Endothelial cell of umbilical vein (primary cell): ENCODE data around the gene KCNJ13. TPM values are rescaled to one million over a fixed set of nuclear protein-coding genes. Genes with fewer than 3 reads are reported as not detected.
"Not testable (repeated sequence)": the region's sequence is repeated elsewhere in the genome, so short reads cannot be mapped to it uniquely, and the experiment has no call there.

Experiments
- BruUV-seq: library from RNA; stranded (reverse); fragments of 400-500 nt; replicated peaks from 2 replicates; lab custom pipeline; 2021; lab: Mats Ljungman, UMichigan
- CTCF ChIA-PET: fragments of 300-600, 350-600 bp; sonication (Branson Sonifier 250); formaldehyde crosslinking; loops from one replicate; lab custom pipeline; 2021; ENCODE audit warnings: antibody characterized with exemption, inconsistent platforms; lab: Charles Lee
- POLR2A ChIA-PET: fragments of 300-600, 350-600 bp; sonication (Branson Sonifier 250); formaldehyde crosslinking; loops from one replicate; lab custom pipeline; 2021; ENCODE audit warnings: antibody characterized with exemption, inconsistent platforms; lab: Charles Lee
- DNase-seq: peaks from one replicate; pipeline ENCODE4 v3.0.0-alpha.2; 2011; ENCODE audit warnings: low read depth, low spot score
- FAIRE-seq: peaks from 2 replicates; lab custom pipeline; 2011; peaks lifted over from hg19 to GRCh38; lab: Jason Lieb, UNC
- H2AFZ ChIP-seq: 2 replicates; pipeline ENCODE4 v1.6.0; 2012; ENCODE audit warnings: low read depth, low read length, control low read depth, inconsistent platforms
- H3K27ac ChIP-seq: 2 replicates; pipeline ENCODE4 v1.5.1; 2011; ENCODE audit warnings: low read depth, mild to moderate bottlenecking, control low read depth, low read length, moderate library complexity; ENCODE audit not compliant: insufficient read depth
- H3K27me3 ChIP-seq, 2 experiments: 2 replicates each; pipeline versions ENCODE4 v1.6.0 to v1.6.1; 2011; ENCODE audit warnings: low read length in 2 of 2, mixed read lengths in 1 of 2; ENCODE audit not compliant: control insufficient read depth in 2 of 2, insufficient read depth in 2 of 2
- H3K36me3 ChIP-seq, 2 experiments: 2 replicates in 1 of 2; 3 replicates in 1 of 2; pipeline ENCODE4 v1.5.1; 2011; ENCODE audit warnings: low read length in 2 of 2, mild to moderate bottlenecking in 1 of 2, moderate library complexity in 1 of 2; ENCODE audit not compliant: control insufficient read depth in 2 of 2, insufficient read depth in 2 of 2; ENCODE audit errors: extremely low read depth in 1 of 2
- H3K4me1 ChIP-seq: 3 replicates; pipeline ENCODE4 v1.5.1; 2011; ENCODE audit warnings: mild to moderate bottlenecking, low read length; ENCODE audit not compliant: control insufficient read depth, insufficient read depth; ENCODE audit errors: extremely low read depth
- H3K4me2 ChIP-seq: 2 replicates; pipeline ENCODE4 v1.6.1; 2011; ENCODE audit warnings: low read length, control low read depth, mixed read lengths; ENCODE audit not compliant: insufficient read depth
- H3K4me3 ChIP-seq, 3 experiments: fragments of 200-600 bp in 1 of 3; sonication (generic), shearing (Covaris generic) in 1 of 3; replicated peaks in 1 of 3; 2 replicates each; pipeline ENCODE4 v1.5.1; 2011 to 2016; ENCODE audit warnings: control low read depth in 3 of 3, low read length in 3 of 3, mild to moderate bottlenecking in 2 of 3, inconsistent platforms in 1 of 3, low read depth in 1 of 3, moderate library complexity in 1 of 3; ENCODE audit not compliant: insufficient read depth in 1 of 3
- H3K79me2 ChIP-seq: 2 replicates; pipeline ENCODE4 v1.6.0; 2012; ENCODE audit warnings: low read length, inconsistent platforms; ENCODE audit not compliant: control insufficient read depth, insufficient read depth
- H3K9ac ChIP-seq: replicated peaks from 2 replicates; pipeline ENCODE3; 2011; ENCODE audit warnings: low read length, control low read depth; ENCODE audit not compliant: insufficient read depth; ENCODE audit errors: extremely low read depth
- H3K9me1 ChIP-seq: replicated peaks from 3 replicates; pipeline ENCODE4 v1.6.0; 2011; ENCODE audit warnings: mild to moderate bottlenecking, low read length; ENCODE audit not compliant: control insufficient read depth, insufficient read depth; ENCODE audit errors: extremely low read depth
- H3K9me3 ChIP-seq: replicated peaks from 2 replicates; pipeline ENCODE4 v1.5.1; 2012; ENCODE audit warnings: low read length, inconsistent platforms; ENCODE audit not compliant: control insufficient read depth, insufficient read depth
- H4K20me1 ChIP-seq: replicated peaks from 2 replicates; pipeline ENCODE3; 2011; ENCODE audit warnings: mild to moderate bottlenecking, low read length; ENCODE audit not compliant: control insufficient read depth, insufficient read depth; ENCODE audit errors: extremely low read depth
- EZH2 ChIP-seq: IDR thresholded peaks from 2 replicates; pipeline ENCODE4 v1.6.1; 2012; ENCODE audit warnings: borderline replicate concordance, low read depth, mild to moderate bottlenecking, moderate library complexity, low read length, inconsistent platforms; ENCODE audit not compliant: severe bottlenecking
- FOS ChIP-seq: IDR thresholded peaks from 2 replicates; pipeline ENCODE4 v1.6.1; 2011; ENCODE audit warnings: mild to moderate bottlenecking, low read length, moderate library complexity, borderline replicate concordance; ENCODE audit not compliant: insufficient read depth
- JUN ChIP-seq: IDR thresholded peaks from 2 replicates; pipeline ENCODE4 v1.6.1; 2011; ENCODE audit warnings: borderline replicate concordance, low read depth; ENCODE audit not compliant: insufficient read length, insufficient read depth
- MAX ChIP-seq: IDR thresholded peaks from 2 replicates; pipeline ENCODE4 v1.6.1; 2011; ENCODE audit not compliant: insufficient read depth, insufficient read length
- MYC ChIP-seq: IDR thresholded peaks from one replicate; pipeline ENCODE4 v1.6.1; 2011; ENCODE audit warnings: mild to moderate bottlenecking, low read depth, low read length
- POLR2A ChIP-seq: IDR thresholded peaks from 2 replicates; pipeline ENCODE4 v1.6.1; 2012; ENCODE audit warnings: low read depth, mild to moderate bottlenecking, control low read depth, low read length
- dilution Hi-C: fragments of 300-500 bp; cut with MboI; formaldehyde crosslinking; loops from one replicate; pipeline ENCODE4 v1.15.0; 2019; ENCODE audit warnings: low sequenced_read_pairs; ENCODE audit not compliant: extremely low pct_ligation_motif_present
- intact Hi-C: fragments of 100-400 bp; cut with micrococcal nuclease; formaldehyde crosslinking; loops from one replicate; pipeline ENCODE4 v1.10.0; 2022
- polyA plus RNA-seq, 4 experiments: library from polyadenylated mRNA; depleted of rRNA in 3 of 4; stranded (reverse) in 3 of 4; unstranded in 1 of 4; fragments of >200 nt; gene quantifications; 2 replicates each; pipeline versions ENCODE4 v1.2.1 to v1.2.3, GENCODE V29; 2011 to 2012; ENCODE audit warnings: missing spikeins in 1 of 4
- small RNA-seq: library from RNA; depleted of rRNA; stranded (forward); fragments of <200 nt; gene quantifications from one replicate; pipeline ENCODE3, GENCODE V24; 2012; ENCODE audit warnings: low replicate concordance, low read depth; ENCODE audit not compliant: insufficient read depth, insufficient read length
- total RNA-seq: library from RNA; stranded (reverse); gene quantifications from 2 replicates; pipeline ENCODE4 v1.2.3, GENCODE V29; 2021

Gene KCNJ13
- total and polyA plus RNA-seq, 2 donors (not counting 3 experiments of a cell fraction or from before 2014, with no cell fraction given), result not detected

- POLR2A ChIA-PET, result no interaction called here
- FAIRE-seq, result no peak
Measured at GRCh38 chr2:232721261-232721660, 55.1 kb downstream of the KCNJ13 start.

GRCh38 chr2:232720056-232720455, 56.3 kb downstream of the KCNJ13 start:
- FAIRE-seq, H2AFZ ChIP-seq, CTCF ChIA-PET, H3K27ac ChIP-seq, H3K9me3 ChIP-seq, H3K9me1 ChIP-seq, H3K27me3 ChIP-seq, BruUV-seq, intact Hi-C loops, H3K4me2 ChIP-seq, H3K36me3 ChIP-seq, DNase-seq, H3K4me1 ChIP-seq, H4K20me1 ChIP-seq, H3K9ac ChIP-seq, dilution Hi-C loops, H3K4me3 ChIP-seq, POLR2A ChIA-PET: not testable (repeated sequence)
- H3K79me2 ChIP-seq, result peaks cover 77% of the 10 kb centered on the region

More at GRCh38 chr2:232721261-232721660, 55.1 kb downstream of the KCNJ13 start:
- Histone ChIP-seq H3K4me1 (no peaks in the 10 kb centered on the region), H2AFZ (no peak overlapping the region), H3K9me1 (no peaks in the 10 kb centered on the region), H3K9me3 (no peaks in the 10 kb centered on the region), H3K27me3 (no peaks in the 10 kb centered on the region), H3K4me2 (no peak overlapping the region), H3K79me2 (peaks cover 74% of the 10 kb centered on the region), H3K36me3 (peaks cover 0 to 6% of the 10 kb centered on the region in 2 experiments), H3K4me3 (no peak overlapping the region), H3K27ac (no peak overlapping the region), H3K9ac (no peak overlapping the region), H4K20me1 (no peaks in the 10 kb centered on the region)
- intact Hi-C loops (no loop called here), dilution Hi-C loops (no loop called here)
- DNase-seq, result no peak
- TF ChIP-seq JUN (no peak), MAX (no peak), EZH2 (no peak), FOS (no peak), POLR2A (no peak), MYC (no peak)
- CTCF ChIA-PET, result no interaction called here
- no TSS peak for BruUV-seq

Small RNAs within 50 kb of the gene (small RNA-seq; reads per million reads assigned to genes)
- 0.66 reads per million for gene RNU6-107P

Other genes with a start within 250 kb of the KCNJ13 start
- not detected in 2 replicates for gene CHRNG, start 236.9 kb downstream of the KCNJ13 start, total RNA-seq
- not detected in 2 replicates for gene CHRNG, start 236.9 kb downstream of the KCNJ13 start, polyA plus RNA-seq
- gene TIGD1, start 226.0 kb downstream of the KCNJ13 start, total RNA-seq, result 2.9 and 3.3 TPM in 2 replicates
- gene TIGD1, start 226.0 kb downstream of the KCNJ13 start, polyA plus RNA-seq, result 1.2 and 1.6 TPM in 2 replicates
- 96.5 and 96.9 TPM in 2 replicates for gene EIF4E2, start 225.9 kb downstream of the KCNJ13 start, total RNA-seq
- gene EIF4E2, start 225.9 kb downstream of the KCNJ13 start, polyA plus RNA-seq, result 31.7 and 50.0 TPM in 2 replicates
- not detected in 2 replicates for gene EFHD1, start 143.0 kb downstream of the KCNJ13 start, total RNA-seq
- 0.13 and 0.18 TPM in 2 replicates for gene EFHD1, start 143.0 kb downstream of the KCNJ13 start, polyA plus RNA-seq
- 54.2 and 56.4 TPM in 2 replicates for gene GIGYF2, start 79.2 kb downstream of the KCNJ13 start, total RNA-seq
- 22.5 and 22.9 TPM in 2 replicates for gene GIGYF2, start 79.2 kb downstream of the KCNJ13 start, polyA plus RNA-seq
- gene SNORC, start 93.7 kb upstream of the KCNJ13 start, total RNA-seq, result 2.6 and 4.0 TPM in 2 replicates
- gene SNORC, start 93.7 kb upstream of the KCNJ13 start, polyA plus RNA-seq, result 1.4 and 2.5 TPM in 2 replicates
- gene NGEF, start 236.7 kb upstream of the KCNJ13 start, total RNA-seq, result 0.18 and 0.22 TPM in 2 replicates
- gene NGEF, start 236.7 kb upstream of the KCNJ13 start, polyA plus RNA-seq, result 0.13 and 0.41 TPM in 2 replicates